Parietal lobe (tissue), 1 donor: ENCODE data around the gene UBE2U. TPM values are rescaled to one million over a fixed set of nuclear protein-coding genes. Genes with fewer than 3 reads are reported as not detected.

Experiments
- total RNA-seq: library from RNA; depleted of rRNA; stranded (reverse); fragments of >200 nt; gene quantifications from one replicate; pipeline ENCODE4 v1.2.3, GENCODE V29; 2014

Gene UBE2U, protein sequence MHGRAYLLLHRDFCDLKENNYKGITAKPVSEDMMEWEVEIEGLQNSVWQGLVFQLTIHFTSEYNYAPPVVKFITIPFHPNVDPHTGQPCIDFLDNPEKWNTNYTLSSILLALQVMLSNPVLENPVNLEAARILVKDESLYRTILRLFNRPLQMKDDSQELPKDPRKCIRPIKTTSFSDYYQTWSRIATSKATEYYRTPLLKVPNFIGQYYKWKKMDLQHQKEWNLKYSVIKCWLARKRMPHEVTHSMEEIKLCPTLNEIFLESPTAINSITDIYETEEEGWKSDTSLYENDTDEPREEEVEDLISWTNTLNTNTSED
- not detected for total RNA-seq

DNA sequence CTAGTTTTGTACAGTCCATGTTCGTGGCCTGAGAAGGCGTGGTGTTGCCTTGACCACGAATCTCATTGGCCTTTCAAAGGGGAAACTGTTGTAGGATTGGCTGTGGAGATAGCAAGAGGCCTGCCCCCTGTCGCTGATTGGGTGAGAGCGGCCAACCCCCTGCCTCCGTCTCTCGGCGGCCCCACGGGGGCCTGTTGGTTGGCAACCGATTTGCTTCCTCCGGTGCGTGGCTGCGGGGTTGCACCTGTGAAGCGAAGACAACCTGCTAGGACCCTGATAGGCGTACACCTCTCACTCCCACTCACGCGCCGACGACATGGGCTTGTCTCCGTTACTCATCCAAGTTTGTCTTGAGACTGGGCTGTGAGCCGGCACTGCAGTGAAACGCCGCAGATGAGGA lies at the start of gene UBE2U:
UBE2U (plus strand) TSS at position 204 of the 400 bp plus-strand sequence. CDS start 428 bp downstream, outside the sequence.

